ENCODE data around the gene SSMEM1. TPM values are rescaled to one million over a fixed set of nuclear protein-coding genes. Genes with fewer than 3 reads are reported as not detected.

SSMEM1 gene
- total and polyA plus RNA-seq, 4 donors = not detected

GRCh38 chr7:130205084-130205947 lies 2.3 kb upstream of the SSMEM1 start, which contains the start of gene TMEM209:
TMEM209 (minus strand) TSS chr7:130205406; CDS start chr7:130205375, 31 bp downstream.
- Histone ChIP-seq H3K4me3 (peak within 1 kb of the TSS; percentile 69), H3K9ac (ENCODE audit: insufficient read depth in 1 of 2, low read length in 2 of 2) (peak within 1 kb of the TSS; percentile 80 to 98), H3K36me3 (ENCODE audit: control insufficient read depth in 4 of 4, insufficient read depth in 4 of 4, low read length in 4 of 4) (peaks cover 4 to 15% (median 8%) of the 10 kb centered on the region in 4 donors), H3K4me1 (ENCODE audit: control insufficient read depth in 5 of 5, insufficient read depth in 5 of 5, low read length in 5 of 5) (peaks cover 0 to 4% (median 0%) of the 10 kb centered on the region in 5 donors), H3K27ac (ENCODE audit: low read depth in 1 of 2, low read length in 1 of 2) (peak within 1 kb of the TSS; percentile 87 to 91), H3K9me3 (ENCODE audit: control insufficient read depth in 4 of 4, insufficient read depth in 3 of 4, low read length in 3 of 4) (no peaks in the 10 kb centered on the region), H3K27me3 (ENCODE audit: control insufficient read depth in 3 of 3, insufficient read depth in 3 of 3, low read length in 2 of 3) (no peaks in the 10 kb centered on the region)
- ATAC-seq (ENCODE audit: insufficient read depth, low FRiP score) (peak; percentile 95), DNase-seq (peak; percentile 99 to 100 (median 100))
- TF ChIP-seq, protein P1, sequence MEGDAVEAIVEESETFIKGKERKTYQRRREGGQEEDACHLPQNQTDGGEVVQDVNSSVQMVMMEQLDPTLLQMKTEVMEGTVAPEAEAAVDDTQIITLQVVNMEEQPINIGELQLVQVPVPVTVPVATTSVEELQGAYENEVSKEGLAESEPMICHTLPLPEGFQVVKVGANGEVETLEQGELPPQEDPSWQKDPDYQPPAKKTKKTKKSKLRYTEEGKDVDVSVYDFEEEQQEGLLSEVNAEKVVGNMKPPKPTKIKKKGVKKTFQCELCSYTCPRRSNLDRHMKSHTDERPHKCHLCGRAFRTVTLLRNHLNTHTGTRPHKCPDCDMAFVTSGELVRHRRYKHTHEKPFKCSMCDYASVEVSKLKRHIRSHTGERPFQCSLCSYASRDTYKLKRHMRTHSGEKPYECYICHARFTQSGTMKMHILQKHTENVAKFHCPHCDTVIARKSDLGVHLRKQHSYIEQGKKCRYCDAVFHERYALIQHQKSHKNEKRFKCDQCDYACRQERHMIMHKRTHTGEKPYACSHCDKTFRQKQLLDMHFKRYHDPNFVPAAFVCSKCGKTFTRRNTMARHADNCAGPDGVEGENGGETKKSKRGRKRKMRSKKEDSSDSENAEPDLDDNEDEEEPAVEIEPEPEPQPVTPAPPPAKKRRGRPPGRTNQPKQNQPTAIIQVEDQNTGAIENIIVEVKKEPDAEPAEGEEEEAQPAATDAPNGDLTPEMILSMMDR (IDR thresholded peaks at IDR 0.05; ENCODE audit: control extremely low read depth, extremely low read depth) = no peak
- WGBS, 2 donors = 10% methylated on average over 44 of the region's 44 CpGs

- TF ChIP-seq, protein P1 (IDR thresholded peaks at IDR 0.05; ENCODE audit: control extremely low read depth, extremely low read depth) = no peak
- H3K9ac ChIP-seq (ENCODE audit: insufficient read depth in 1 of 2, low read length in 2 of 2) = no peak overlapping the region
- no peaks in the 10 kb centered on the region for H3K27me3 ChIP-seq (ENCODE audit: control insufficient read depth in 3 of 3, insufficient read depth in 3 of 3, low read length in 2 of 3)
- DNase-seq (no peak), ATAC-seq (ENCODE audit: insufficient read depth, low FRiP score) (no peak)
- no peak overlapping the region for H3K27ac ChIP-seq (ENCODE audit: low read depth in 1 of 2, low read length in 1 of 2)
- no peaks in the 10 kb centered on the region for H3K9me3 ChIP-seq (ENCODE audit: control insufficient read depth in 4 of 4, insufficient read depth in 3 of 4, low read length in 3 of 4)
- no peak overlapping the region for H3K4me3 ChIP-seq
- 92% methylated on average over 5 of the region's 5 CpGs for WGBS, 2 donors
- H3K4me1 ChIP-seq (ENCODE audit: control insufficient read depth in 5 of 5, insufficient read depth in 5 of 5, low read length in 5 of 5) = peaks cover 0 to 4% (median 0%) of the 10 kb centered on the region in 5 donors
- peaks cover 0 to 6% (median 3%) of the 10 kb centered on the region in 4 donors for H3K36me3 ChIP-seq (ENCODE audit: control insufficient read depth in 4 of 4, insufficient read depth in 4 of 4, low read length in 4 of 4)
Measured at GRCh38 chr7:130207033-130207432, 627 bp upstream of the SSMEM1 start.

DNA sequence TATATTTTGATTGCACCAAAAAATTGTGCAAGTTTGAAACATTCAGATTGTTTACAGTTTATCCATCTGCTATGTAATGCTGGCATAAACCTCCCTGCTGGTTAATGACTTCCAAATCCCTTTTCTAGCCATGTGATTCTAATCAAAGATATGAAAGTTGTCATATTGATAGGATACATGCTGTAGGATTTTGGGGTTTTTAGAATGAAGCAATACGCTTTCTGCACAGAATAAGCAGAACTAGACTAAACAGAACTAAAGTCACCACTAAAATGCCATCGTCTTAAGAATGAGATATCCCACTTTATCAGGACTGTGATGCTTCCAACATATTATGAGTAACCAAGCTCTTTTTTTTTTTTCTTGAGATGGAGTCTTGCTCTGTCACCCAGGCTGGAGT lies 856 bp downstream of the SSMEM1 start:
- H3K4me1 ChIP-seq (ENCODE audit: control insufficient read depth in 5 of 5, insufficient read depth in 5 of 5, low read length in 5 of 5) = peaks cover 0 to 4% (median 0%) of the 10 kb centered on the region in 5 donors
- 79 to 85% methylated on average over 2 of the region's 2 CpGs for WGBS, 2 donors
- TF ChIP-seq, protein P1 (IDR thresholded peaks at IDR 0.05; ENCODE audit: control extremely low read depth, extremely low read depth) = no peak
- H3K36me3 ChIP-seq (ENCODE audit: control insufficient read depth in 4 of 4, insufficient read depth in 4 of 4, low read length in 4 of 4) = peaks cover 0 to under 1% (median 0%) of the 10 kb centered on the region in 4 donors
- H3K27ac ChIP-seq (ENCODE audit: low read depth in 1 of 2, low read length in 1 of 2) = no peak overlapping the region
- peak in 2 of 3 donors; percentile 81 to 83 for DNase-seq
- H3K27me3 ChIP-seq (ENCODE audit: control insufficient read depth in 3 of 3, insufficient read depth in 3 of 3, low read length in 2 of 3) = no peaks in the 10 kb centered on the region
- no peaks in the 10 kb centered on the region for H3K9me3 ChIP-seq (ENCODE audit: control insufficient read depth in 4 of 4, insufficient read depth in 3 of 4, low read length in 3 of 4)
- no peak for ATAC-seq (ENCODE audit: insufficient read depth, low FRiP score)
- no peak overlapping the region for H3K4me3 ChIP-seq
- no peak overlapping the region for H3K9ac ChIP-seq (ENCODE audit: insufficient read depth in 1 of 2, low read length in 2 of 2)

Measured in lung (tissue), 12 donors.